Measurements from ENCODE around the gene B4GALNT3. TPM values are rescaled to one million over a fixed set of nuclear protein-coding genes. Genes with fewer than 3 reads are reported as not detected.
A peak's percentile ranks its signal among the peaks of the same experiment; 100 is the strongest.

Gene B4GALNT3
- total and polyA plus RNA-seq, 2 of the 13 experiments (the other 11 are each of a cell fraction or from before 2014, with no cell fraction given), result 3.2 to 4.4 TPM

- TF ChIP-seq, protein P1, sequence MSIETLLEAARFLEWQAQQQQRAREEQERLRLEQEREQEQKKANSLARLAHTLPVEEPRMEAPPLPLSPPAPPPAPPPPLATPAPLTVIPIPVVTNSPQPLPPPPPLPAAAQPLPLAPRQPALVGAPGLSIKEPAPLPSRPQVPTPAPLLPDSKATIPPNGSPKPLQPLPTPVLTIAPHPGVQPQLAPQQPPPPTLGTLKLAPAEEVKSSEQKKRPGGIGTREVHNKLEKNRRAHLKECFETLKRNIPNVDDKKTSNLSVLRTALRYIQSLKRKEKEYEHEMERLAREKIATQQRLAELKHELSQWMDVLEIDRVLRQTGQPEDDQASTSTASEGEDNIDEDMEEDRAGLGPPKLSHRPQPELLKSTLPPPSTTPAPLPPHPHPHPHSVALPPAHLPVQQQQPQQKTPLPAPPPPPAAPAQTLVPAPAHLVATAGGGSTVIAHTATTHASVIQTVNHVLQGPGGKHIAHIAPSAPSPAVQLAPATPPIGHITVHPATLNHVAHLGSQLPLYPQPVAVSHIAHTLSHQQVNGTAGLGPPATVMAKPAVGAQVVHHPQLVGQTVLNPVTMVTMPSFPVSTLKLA (IDR thresholded peaks at IDR 0.05), result 0 out of 2 replicates have a peak, but pooled peaks have one; percentile 4
- TF ChIP-seq NR2F6 (IDR thresholded peaks at IDR 0.05) (peak; percentile 87), NR2F6 (CRISPR knock-in tag; IDR thresholded peaks at IDR 0.05) (peak; percentile 92), ZNF652 (CRISPR knock-in tag; IDR thresholded peaks at IDR 0.05; ENCODE audit: borderline replicate concordance, low read depth) (peak; percentile 52), ZFP41 (CRISPR knock-in tag; IDR thresholded peaks at IDR 0.05; ENCODE audit: borderline replicate concordance) (no peak), ZSCAN9 (CRISPR knock-in tag; IDR thresholded peaks at IDR 0.05; ENCODE audit: borderline replicate concordance) (no peak; the same call in 1 of the 2 replicates), ZSCAN5A (CRISPR knock-in tag; IDR thresholded peaks at IDR 0.05; ENCODE audit: borderline replicate concordance) (no peak; the same call in 1 of the 2 replicates), ZNF264 (CRISPR knock-in tag; IDR thresholded peaks at IDR 0.05) (peak; percentile 65; the same call in 1 of the 2 replicates), NFE2L1 (CRISPR knock-in tag; IDR thresholded peaks at IDR 0.05; ENCODE audit: borderline replicate concordance) (peak; percentile 79; the same call in 1 of the 2 replicates), GATAD2A (CRISPR knock-in tag; IDR thresholded peaks at IDR 0.05) (peak; percentile 94), NFE2L2 (IDR thresholded peaks at IDR 0.05; ENCODE audit: low read length) (peak; percentile 88), ZNF589 (CRISPR knock-in tag; conservative IDR thresholded peaks at IDR 0.05) (0 out of 2 replicates have a peak, but pooled peaks have one; percentile 63), ZNF430 (CRISPR knock-in tag; IDR thresholded peaks at IDR 0.05) (peak; percentile 73; the same call in 1 of the 2 replicates), ZNF879 (CRISPR knock-in tag; IDR thresholded peaks at IDR 0.05) (no peak), FOXJ3 (CRISPR knock-in tag; IDR thresholded peaks at IDR 0.05; ENCODE audit: borderline replicate concordance) (peak; percentile 73; the same call in 1 of the 2 replicates), MTF2 (CRISPR knock-in tag; IDR thresholded peaks at IDR 0.05; ENCODE audit: borderline replicate concordance) (no peak), BHLHE40 (IDR thresholded peaks at IDR 0.05; ENCODE audit: low read length) (no peak), ARID2 (CRISPR knock-in tag; IDR thresholded peaks at IDR 0.05; ENCODE audit: borderline replicate concordance) (no peak), ZNF597 (CRISPR knock-in tag; IDR thresholded peaks at IDR 0.05) (no peak), GTF3A (CRISPR knock-in tag; conservative IDR thresholded peaks at IDR 0.05) (no peak), ZGPAT (CRISPR knock-in tag; IDR thresholded peaks at IDR 0.05) (peak; percentile 87)
- TF ChIP-seq, protein P2, sequence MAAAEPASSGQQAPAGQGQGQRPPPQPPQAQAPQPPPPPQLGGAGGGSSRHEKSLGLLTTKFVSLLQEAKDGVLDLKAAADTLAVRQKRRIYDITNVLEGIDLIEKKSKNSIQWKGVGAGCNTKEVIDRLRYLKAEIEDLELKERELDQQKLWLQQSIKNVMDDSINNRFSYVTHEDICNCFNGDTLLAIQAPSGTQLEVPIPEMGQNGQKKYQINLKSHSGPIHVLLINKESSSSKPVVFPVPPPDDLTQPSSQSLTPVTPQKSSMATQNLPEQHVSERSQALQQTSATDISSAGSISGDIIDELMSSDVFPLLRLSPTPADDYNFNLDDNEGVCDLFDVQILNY (CRISPR knock-in tag; conservative IDR thresholded peaks at IDR 0.05), result no peak
Observed at GRCh38 chr12:585062-586061, 125.6 kb downstream of the B4GALNT3 start (continued).
